DND-41 (cell line): Measurements from ENCODE around the gene SGSH.

Source experiments
- CTCF ChIP-seq: IDR thresholded peaks from 2 replicates; pipeline ENCODE4 v1.5.1; 2012; ENCODE audit warnings: borderline replicate concordance, low read length, moderate library complexity, mild to moderate bottlenecking; ENCODE audit not compliant: poor library complexity, severe bottlenecking; ENCODE audit errors: extremely low read depth
- EZH2 ChIP-seq: IDR thresholded peaks from 3 replicates; pipeline ENCODE4 v1.6.1; 2012; ENCODE audit warnings: borderline replicate concordance, low read depth, mild to moderate bottlenecking, moderate library complexity, low read length, inconsistent platforms; ENCODE audit not compliant: severe bottlenecking

GRCh38 chr17:80247561-80247960, 27.4 kb upstream of the SGSH start:
- no peak for TF ChIP-seq CTCF
- no peak for TF ChIP-seq EZH2
